Caco-2 (cell line): ENCODE data around the gene NBAS. TPM values are rescaled to one million over a fixed set of nuclear protein-coding genes. Genes with fewer than 3 reads are reported as not detected.

Experiments
- BruUV-seq: library from RNA; stranded (reverse); fragments of 400-500 nt; replicated peaks from 2 replicates; lab custom pipeline; 2021; lab: Mats Ljungman, UMichigan
- CTCF ChIA-PET: fragments of 300-600 bp; sonication (Branson Sonifier 250); formaldehyde crosslinking; loops from one replicate; lab custom pipeline; 2022; ENCODE audit warnings: antibody characterized with exemption; lab: Charles Lee
- POLR2A ChIA-PET: fragments of 300-600 bp; sonication (Branson Sonifier 250); formaldehyde crosslinking; loops from one replicate; lab custom pipeline; 2022; ENCODE audit warnings: antibody characterized with exemption; lab: Charles Lee
- DNase-seq, 2 experiments: peaks; one replicate each; pipeline versions ENCODE4 v3.0.0 to v3.0.0-alpha.2; 2020 to 2022
- H3K27me3 ChIP-seq: replicated peaks from 2 replicates; pipeline ENCODE4 v1.6.0; 2011; ENCODE audit warnings: low read length; ENCODE audit not compliant: control insufficient read depth, insufficient read depth
- H3K36me3 ChIP-seq: 2 replicates; pipeline ENCODE4 v1.5.1; 2011; ENCODE audit warnings: low read length; ENCODE audit not compliant: control insufficient read depth, insufficient read depth
- H3K4me1 ChIP-seq: fragments of 250-450 bp; sonication (Bioruptor Pico); 2 replicates; pipeline ENCODE4 v1.5.1; 2020; ENCODE audit warnings: mild to moderate bottlenecking
- H3K4me3 ChIP-seq: 2 replicates; pipeline ENCODE4 v1.5.1; 2011; ENCODE audit warnings: low read depth, mild to moderate bottlenecking, control low read depth, low read length
- H3K9me3 ChIP-seq: fragments of 250-450 bp; sonication (Bioruptor Pico); 2 replicates; pipeline ENCODE4 v1.5.1; 2020; ENCODE audit warnings: mild to moderate bottlenecking, moderate library complexity
- H3K27ac Mint-ChIP-seq: one replicate; pipeline ENCODE4 v1.8.0; 2022; ENCODE audit warnings: mixed read lengths; ENCODE audit not compliant: unreplicated experiment
- H3K27me3 Mint-ChIP-seq: one replicate; pipeline ENCODE4 v1.8.0; 2022; ENCODE audit warnings: mixed read lengths; ENCODE audit not compliant: insufficient read depth, unreplicated experiment
- H3K36me3 Mint-ChIP-seq: one replicate; pipeline ENCODE4 v1.8.0; 2022; ENCODE audit warnings: mild to moderate bottlenecking, mixed read lengths; ENCODE audit not compliant: insufficient read depth, unreplicated experiment
- H3K4me1 Mint-ChIP-seq: one replicate; pipeline ENCODE4 v1.8.0; 2022; ENCODE audit warnings: low read depth, mixed read lengths; ENCODE audit not compliant: unreplicated experiment
- H3K4me3 Mint-ChIP-seq: one replicate; pipeline ENCODE4 v1.8.0; 2022; ENCODE audit warnings: mild to moderate bottlenecking, moderate library complexity, mixed read lengths; ENCODE audit not compliant: unreplicated experiment
- H3K9me3 Mint-ChIP-seq: one replicate; pipeline ENCODE4 v1.8.0; 2022; ENCODE audit warnings: mixed read lengths; ENCODE audit not compliant: unreplicated experiment
- CTCF ChIP-seq, 2 experiments: fragments of 200-600 bp in 1 of 2; IDR thresholded peaks; 1 replicate in 1 of 2; 2 replicates in 1 of 2; pipeline versions ENCODE4 v1.5.1 to v1.8.0; 2011 to 2022; ENCODE audit warnings: antibody characterized with exemption in 1 of 2, control low read depth in 1 of 2, inconsistent platforms in 1 of 2, low read depth in 1 of 2, low read length in 1 of 2, mild to moderate bottlenecking in 1 of 2, moderate library complexity in 1 of 2; ENCODE audit not compliant: insufficient read depth in 1 of 2, severe bottlenecking in 1 of 2, unreplicated experiment in 1 of 2
- intact Hi-C: fragments of 100-400 bp; cut with micrococcal nuclease; formaldehyde crosslinking; loops from one replicate; pipeline ENCODE4 v1.10.0; 2022; ENCODE audit not compliant: unreplicated experiment
- total RNA-seq: library from RNA; stranded (reverse); gene quantifications from 2 replicates; pipeline ENCODE4 v1.2.3, GENCODE V29; 2022

The NBAS gene
- total RNA-seq, 1 experiment from 2014 or later = 31.1 TPM

DNA sequence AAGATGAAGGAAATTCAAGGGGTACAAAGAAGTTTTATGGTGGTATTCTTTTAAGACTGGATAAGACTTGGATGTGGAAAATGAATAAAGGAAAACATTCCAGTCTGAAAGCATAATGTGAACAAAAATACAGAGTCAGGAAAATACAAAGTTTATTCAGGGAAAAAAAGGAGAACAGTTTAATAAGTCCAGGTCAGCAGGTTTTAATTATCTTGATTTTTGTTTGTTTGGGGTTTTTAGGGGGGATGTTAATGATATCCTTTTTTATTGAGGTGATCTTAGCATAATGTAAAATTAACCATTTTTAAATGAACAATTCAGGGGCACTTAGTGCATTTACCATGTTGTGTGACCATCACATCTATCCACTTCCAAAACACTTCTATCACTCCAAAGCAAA is 80.6 kb downstream of the NBAS start:
- CTCF ChIA-PET = no interaction called here

GRCh38 chr2:15472876-15473275 is 88.3 kb downstream of the NBAS start:
- ChIA-PET POLR2A (no interaction called here), CTCF (no interaction called here)
- H3K36me3 ChIP-seq = no peaks in the 10 kb centered on the region; the same call in 1 of the 2 replicates
- no peaks in the 10 kb centered on the region for H3K4me1 ChIP-seq
- Mint-ChIP-seq H3K9me3 (no peaks in the 10 kb centered on the region), H3K4me1 (no peaks in the 10 kb centered on the region), H3K4me3 (no peak overlapping the region), H3K36me3 (peaks cover 12% of the 10 kb centered on the region), H3K27me3 (no peaks in the 10 kb centered on the region), H3K27ac (peak overlapping the region; percentile 48)
- DNase-seq = no peak
- BruUV-seq = no TSS peak
- H3K27me3 ChIP-seq = no peaks in the 10 kb centered on the region
- H3K9me3 ChIP-seq = no peaks in the 10 kb centered on the region
- TF ChIP-seq CTCF (IDR thresholded peaks at IDR 0.05; ENCODE audit: insufficient read depth in 1 of 2, low read depth in 1 of 2, low read length in 1 of 2, severe bottlenecking in 1 of 2, unreplicated experiment in 1 of 2) = no peak
- H3K4me3 ChIP-seq = no peak overlapping the region
- intact Hi-C loops = no loop called here

More for the DNA sequence above, 80.6 kb downstream of the NBAS start:
- Histone ChIP-seq H3K36me3 (peaks cover 1% of the 10 kb centered on the region; the same call in 1 of the 2 replicates), H3K4me1 (0 out of 2 replicates have a peak, but pooled peaks cover 3% of the 10 kb centered on the region), H3K9me3 (no peaks in the 10 kb centered on the region), H3K27me3 (no peaks in the 10 kb centered on the region), H3K4me3 (no peak overlapping the region)
- Mint-ChIP-seq H3K27me3 (no peaks in the 10 kb centered on the region), H3K4me1 (no peaks in the 10 kb centered on the region), H3K9me3 (no peaks in the 10 kb centered on the region), H3K36me3 (peaks cover 5% of the 10 kb centered on the region), H3K27ac (no peak overlapping the region), H3K4me3 (no peak overlapping the region)
- POLR2A ChIA-PET = no interaction called here
- no peak for DNase-seq
- BruUV-seq = no TSS peak
- no peak for TF ChIP-seq CTCF (IDR thresholded peaks at IDR 0.05; ENCODE audit: insufficient read depth in 1 of 2, low read depth in 1 of 2, low read length in 1 of 2, severe bottlenecking in 1 of 2, unreplicated experiment in 1 of 2)
- intact Hi-C loops = no loop called here

DNA sequence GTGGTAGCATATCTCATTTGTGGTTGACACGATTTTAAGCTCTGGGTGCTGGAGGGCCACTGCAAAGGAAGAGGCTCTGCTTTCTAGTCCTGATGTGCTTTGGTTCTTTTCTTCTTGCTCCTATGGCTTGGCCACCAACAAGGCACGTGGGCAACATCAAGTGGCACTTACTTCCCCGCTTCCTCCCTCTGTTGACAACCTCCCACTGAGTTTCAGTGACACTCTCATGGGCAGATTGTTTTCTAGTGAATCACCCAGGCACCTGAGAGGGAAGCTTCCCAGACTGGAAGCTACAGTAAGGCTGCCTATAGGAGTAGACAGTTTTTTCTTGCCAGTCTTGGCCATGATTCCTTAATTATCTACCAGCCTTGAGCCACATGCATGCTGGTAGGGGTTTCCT is 89.0 kb downstream of the NBAS start:
- H3K36me3 Mint-ChIP-seq = peaks cover 12% of the 10 kb centered on the region
- peak overlapping the region; percentile 48 for H3K27ac Mint-ChIP-seq
- Histone ChIP-seq H3K9me3 (no peaks in the 10 kb centered on the region), H3K27me3 (no peaks in the 10 kb centered on the region), H3K4me3 (no peak overlapping the region), H3K36me3 (no peaks in the 10 kb centered on the region; the same call in 1 of the 2 replicates), H3K4me1 (no peaks in the 10 kb centered on the region)
- TF ChIP-seq CTCF (IDR thresholded peaks at IDR 0.05; ENCODE audit: insufficient read depth in 1 of 2, low read depth in 1 of 2, low read length in 1 of 2, severe bottlenecking in 1 of 2, unreplicated experiment in 1 of 2) = no peak
- no peak overlapping the region for H3K4me3 Mint-ChIP-seq
- no peaks in the 10 kb centered on the region for H3K4me1 Mint-ChIP-seq
- DNase-seq = no peak
- no peaks in the 10 kb centered on the region for H3K27me3 Mint-ChIP-seq
- BruUV-seq = no TSS peak
- H3K9me3 Mint-ChIP-seq = no peaks in the 10 kb centered on the region
- ChIA-PET POLR2A (no interaction called here), CTCF (no interaction called here)
- intact Hi-C loops = no loop called here
